Measurements from ENCODE around the gene PKNOX2. TPM values are rescaled to one million over a fixed set of nuclear protein-coding genes. Genes with fewer than 3 reads are reported as not detected.

PKNOX2 gene
- total RNA-seq, 5 donors from 2014 or later (not counting 1 experiment from before 2014, with no cell fraction given): 0.55 TPM; not detected in 4

GRCh38 chr11:125359130-125359529 lies 194.6 kb downstream of the PKNOX2 start:
- CTCF ChIA-PET: interaction anchor here in 1 of 2 donors (0.6 kb wide), 1 partner anchor 12 kb away, joined by 3 read pairs; no protein-coding TSS in a partner anchor
- no peak overlapping the region for H3K27ac Mint-ChIP-seq
- peaks cover 0 to 20% of the 10 kb centered on the region in 2 experiments for H3K27me3 ChIP-seq (replicated peaks in 1 of 2; ENCODE audit: control insufficient read depth in 2 of 2, extremely low read depth in 1 of 2, insufficient read depth in 2 of 2, low read length in 1 of 2)
- no peaks in the 10 kb centered on the region for H3K9me3 ChIP-seq
- no peaks in the 10 kb centered on the region for H3K36me3 Mint-ChIP-seq
- no peaks in the 10 kb centered on the region for H3K4me1 ChIP-seq (ENCODE audit: control insufficient read depth in 1 of 2, extremely low read depth in 1 of 2, insufficient read depth in 2 of 2, low read length in 2 of 2)
- WGBS (ENCODE audit: insufficient coverage): 86% methylated on average over 9 of the region's 9 CpGs
- DNase-seq (no peak), ATAC-seq (replicated peaks in 1 of 4) (no peak)
- peaks cover 7% of the 10 kb centered on the region in 2 donors for H3K27me3 Mint-ChIP-seq
- H3K36me3 ChIP-seq (ENCODE audit: control insufficient read depth in 2 of 2, extremely low read depth in 1 of 2, insufficient read depth in 1 of 2, low read length in 1 of 2): no peaks in the 10 kb centered on the region
- peaks cover 2 to 6% (median 2%) of the 10 kb centered on the region in 3 donors for H3K4me1 Mint-ChIP-seq
- no peak overlapping the region for H3K27ac ChIP-seq (ENCODE audit: low read length)
- no peak overlapping the region for H3K4me3 ChIP-seq (ENCODE audit: control insufficient read depth in 1 of 2, extremely low read depth in 1 of 2, low read length in 1 of 2)
- POLR2A ChIA-PET: no interaction called here
- no peaks in the 10 kb centered on the region for H3K9me3 Mint-ChIP-seq
- no peak overlapping the region for H3K4me3 Mint-ChIP-seq

- Histone ChIP-seq H3K36me3 (ENCODE audit: control insufficient read depth in 2 of 2, extremely low read depth in 1 of 2, insufficient read depth in 1 of 2, low read length in 1 of 2) (no peaks in the 10 kb centered on the region), H3K9me3 (no peaks in the 10 kb centered on the region), H3K4me1 (ENCODE audit: control insufficient read depth in 1 of 2, extremely low read depth in 1 of 2, insufficient read depth in 2 of 2, low read length in 2 of 2) (no peaks in the 10 kb centered on the region), H3K27me3 (replicated peaks in 1 of 2; ENCODE audit: control insufficient read depth in 2 of 2, extremely low read depth in 1 of 2, insufficient read depth in 2 of 2, low read length in 1 of 2) (peaks cover 0 to 20% of the 10 kb centered on the region in 2 experiments), H3K27ac (ENCODE audit: low read length) (no peak overlapping the region), H3K4me3 (ENCODE audit: control insufficient read depth in 1 of 2, extremely low read depth in 1 of 2, low read length in 1 of 2) (no peak overlapping the region)
- ChIA-PET POLR2A (no interaction called here), CTCF (interaction anchor here in 1 of 2 donors (0.7 kb wide), 1 partner anchor 11 kb away, joined by 4 read pairs; no protein-coding TSS in a partner anchor)
- WGBS (ENCODE audit: insufficient coverage): 66% methylated on average over 6 of the region's 7 CpGs
- Mint-ChIP-seq H3K4me1 (peaks cover 2 to 6% (median 2%) of the 10 kb centered on the region in 3 donors), H3K27me3 (peaks cover 7 to 16% of the 10 kb centered on the region in 2 donors), H3K9me3 (no peaks in the 10 kb centered on the region), H3K36me3 (no peaks in the 10 kb centered on the region), H3K27ac (no peak overlapping the region), H3K4me3 (no peak overlapping the region)
- ATAC-seq (replicated peaks in 1 of 4) (no peak), DNase-seq (no peak)
Observed at GRCh38 chr11:125360066-125360465, 195.5 kb downstream of the PKNOX2 start.

GRCh38 chr11:125364121-125364826 lies 199.7 kb downstream of the PKNOX2 start:
- Mint-ChIP-seq H3K9me3 (no peaks in the 10 kb centered on the region), H3K4me1 (no peaks in the 10 kb centered on the region), H3K27ac (no peak overlapping the region), H3K36me3 (no peaks in the 10 kb centered on the region), H3K4me3 (no peak overlapping the region), H3K27me3 (peaks cover 12 to 17% of the 10 kb centered on the region in 2 donors)
- WGBS (ENCODE audit: insufficient coverage): 66% methylated on average over 5 of the region's 11 CpGs
- Histone ChIP-seq H3K4me1 (ENCODE audit: control insufficient read depth in 1 of 2, extremely low read depth in 1 of 2, insufficient read depth in 2 of 2, low read length in 2 of 2) (no peaks in the 10 kb centered on the region), H3K36me3 (ENCODE audit: control insufficient read depth in 2 of 2, extremely low read depth in 1 of 2, insufficient read depth in 1 of 2, low read length in 1 of 2) (no peaks in the 10 kb centered on the region), H3K9me3 (no peaks in the 10 kb centered on the region), H3K27ac (ENCODE audit: low read length) (no peak overlapping the region), H3K27me3 (replicated peaks in 1 of 2; ENCODE audit: control insufficient read depth in 2 of 2, extremely low read depth in 1 of 2, insufficient read depth in 2 of 2, low read length in 1 of 2) (peaks cover 0 to 22% of the 10 kb centered on the region in 2 experiments), H3K4me3 (ENCODE audit: control insufficient read depth in 1 of 2, extremely low read depth in 1 of 2, low read length in 1 of 2) (no peak overlapping the region)
- DNase-seq (no peak), ATAC-seq (replicated peaks in 1 of 4) (no peak)
- POLR2A ChIA-PET: interaction anchor here in 1 of 2 donors (0.9 kb wide), 1 partner anchor 11 kb away, joined by 6 read pairs; no protein-coding TSS in a partner anchor
- CTCF ChIA-PET: interaction anchor here in 1 of 2 donors (0.9 kb wide), 1 partner anchor 19 kb away, joined by 9 read pairs; no protein-coding TSS in a partner anchor

GRCh38 chr11:125365196-125365931 lies 200.8 kb downstream of the PKNOX2 start:
- H3K9me3 Mint-ChIP-seq: no peaks in the 10 kb centered on the region
- DNase-seq (no peak), ATAC-seq (replicated peaks in 1 of 4) (no peak)
- H3K4me1 Mint-ChIP-seq: no peaks in the 10 kb centered on the region
- 49% methylated on average over 2 of the region's 7 CpGs for WGBS (ENCODE audit: insufficient coverage)
- ChIA-PET POLR2A (no interaction called here), CTCF (interaction anchor here in 1 of 2 donors (0.6 kb wide), 1 partner anchor 27 kb away, joined by 4 read pairs; no protein-coding TSS in a partner anchor)
- H3K36me3 Mint-ChIP-seq: no peaks in the 10 kb centered on the region
- Histone ChIP-seq H3K27me3 (replicated peaks in 1 of 2; ENCODE audit: control insufficient read depth in 2 of 2, extremely low read depth in 1 of 2, insufficient read depth in 2 of 2, low read length in 1 of 2) (peaks cover 0 to 23% of the 10 kb centered on the region in 2 experiments), H3K4me1 (ENCODE audit: control insufficient read depth in 1 of 2, extremely low read depth in 1 of 2, insufficient read depth in 2 of 2, low read length in 2 of 2) (no peaks in the 10 kb centered on the region), H3K9me3 (no peaks in the 10 kb centered on the region), H3K27ac (ENCODE audit: low read length) (no peak overlapping the region), H3K4me3 (ENCODE audit: control insufficient read depth in 1 of 2, extremely low read depth in 1 of 2, low read length in 1 of 2) (no peak overlapping the region), H3K36me3 (ENCODE audit: control insufficient read depth in 2 of 2, extremely low read depth in 1 of 2, insufficient read depth in 1 of 2, low read length in 1 of 2) (no peaks in the 10 kb centered on the region)
- H3K27ac Mint-ChIP-seq: no peak overlapping the region
- H3K4me3 Mint-ChIP-seq: no peak overlapping the region
- H3K27me3 Mint-ChIP-seq: peaks cover 13 to 22% of the 10 kb centered on the region in 2 donors

GRCh38 chr11:125367710-125368109 lies 203.2 kb downstream of the PKNOX2 start:
- Mint-ChIP-seq H3K27ac (no peak overlapping the region), H3K36me3 (no peaks in the 10 kb centered on the region), H3K4me3 (no peak overlapping the region), H3K9me3 (no peaks in the 10 kb centered on the region), H3K27me3 (peaks cover 24 to 38% of the 10 kb centered on the region in 2 donors), H3K4me1 (no peaks in the 10 kb centered on the region)
- H3K27me3 ChIP-seq (replicated peaks in 1 of 2; ENCODE audit: control insufficient read depth in 2 of 2, extremely low read depth in 1 of 2, insufficient read depth in 2 of 2, low read length in 1 of 2): peaks cover 0 to 33% of the 10 kb centered on the region in 2 experiments
- ChIA-PET CTCF (no interaction called here), POLR2A (no interaction called here)
- WGBS (ENCODE audit: insufficient coverage): 87% methylated on average over 4 of the region's 8 CpGs
- DNase-seq: no peak
- no peaks in the 10 kb centered on the region for H3K9me3 ChIP-seq
- no peak for ATAC-seq (replicated peaks in 1 of 4)
- H3K36me3 ChIP-seq (ENCODE audit: control insufficient read depth in 2 of 2, extremely low read depth in 1 of 2, insufficient read depth in 1 of 2, low read length in 1 of 2): no peaks in the 10 kb centered on the region
- H3K4me1 ChIP-seq (ENCODE audit: control insufficient read depth in 1 of 2, extremely low read depth in 1 of 2, insufficient read depth in 2 of 2, low read length in 2 of 2): no peaks in the 10 kb centered on the region
- no peak overlapping the region for H3K27ac ChIP-seq (ENCODE audit: low read length)
- no peak overlapping the region for H3K4me3 ChIP-seq (ENCODE audit: control insufficient read depth in 1 of 2, extremely low read depth in 1 of 2, low read length in 1 of 2)

- H3K4me1 ChIP-seq (ENCODE audit: control insufficient read depth in 1 of 2, extremely low read depth in 1 of 2, insufficient read depth in 2 of 2, low read length in 2 of 2): no peaks in the 10 kb centered on the region
- Mint-ChIP-seq H3K36me3 (no peaks in the 10 kb centered on the region), H3K4me3 (no peak overlapping the region), H3K27me3 (peaks cover 32 to 44% of the 10 kb centered on the region in 2 donors), H3K9me3 (no peaks in the 10 kb centered on the region), H3K4me1 (no peaks in the 10 kb centered on the region), H3K27ac (no peak overlapping the region)
- peaks cover 0 to 32% of the 10 kb centered on the region in 2 experiments for H3K27me3 ChIP-seq (replicated peaks in 1 of 2; ENCODE audit: control insufficient read depth in 2 of 2, extremely low read depth in 1 of 2, insufficient read depth in 2 of 2, low read length in 1 of 2)
- no peaks in the 10 kb centered on the region for H3K36me3 ChIP-seq (ENCODE audit: control insufficient read depth in 2 of 2, extremely low read depth in 1 of 2, insufficient read depth in 1 of 2, low read length in 1 of 2)
- no peak for ATAC-seq (replicated peaks in 1 of 4)
- ChIA-PET POLR2A (no interaction called here), CTCF (no interaction called here)
- no peaks in the 10 kb centered on the region for H3K9me3 ChIP-seq
- H3K4me3 ChIP-seq (ENCODE audit: control insufficient read depth in 1 of 2, extremely low read depth in 1 of 2, low read length in 1 of 2): no peak overlapping the region
- WGBS (ENCODE audit: insufficient coverage): no CpG with 5 or more reads among the region's 4 CpGs
- DNase-seq: no peak
- no peak overlapping the region for H3K27ac ChIP-seq (ENCODE audit: low read length)
Observed at GRCh38 chr11:125368757-125369156, 204.2 kb downstream of the PKNOX2 start.
